ENCODE measurements around the gene SNX12.
A peak's percentile ranks its signal among the peaks of the same experiment; 100 is the strongest.

Gene SNX12

GRCh38 chrX:71070531-71070930 is 2.4 kb upstream of the SNX12 start:
- DNase-seq (ENCODE audit: low read depth, low spot score), result no peak
- no peak overlapping the region for H3K4me3 ChIP-seq (ENCODE audit: low read depth, low read length)
- in situ Hi-C loops (cut with HindIII; ENCODE audit: low sequenced_read_pairs), result no loop called here
- TF ChIP-seq CTCF (IDR thresholded peaks at IDR 0.05; ENCODE audit: low read depth, low read length), result no peak

- in situ Hi-C loops (cut with HindIII; ENCODE audit: low sequenced_read_pairs), result no loop called here
- DNase-seq (ENCODE audit: low read depth, low spot score), result no peak
- H3K4me3 ChIP-seq (ENCODE audit: low read depth, low read length), result peak overlapping the region; percentile 72
- TF ChIP-seq CTCF (IDR thresholded peaks at IDR 0.05; ENCODE audit: low read depth, low read length), result no peak
Measured at GRCh38 chrX:71067712-71068043, 456 bp downstream of the SNX12 start.

GRCh38 chrX:71067089-71067488 is 1.0 kb downstream of the SNX12 start:
- TF ChIP-seq CTCF (IDR thresholded peaks at IDR 0.05; ENCODE audit: low read depth, low read length), result no peak
- in situ Hi-C loops (cut with HindIII; ENCODE audit: low sequenced_read_pairs), result no loop called here
- peak overlapping the region; percentile 72 for H3K4me3 ChIP-seq (ENCODE audit: low read depth, low read length)
- DNase-seq (ENCODE audit: low read depth, low spot score), result no peak

- in situ Hi-C loops (cut with HindIII; ENCODE audit: low sequenced_read_pairs), result no loop called here
- DNase-seq (ENCODE audit: low read depth, low spot score), result no peak
- TF ChIP-seq CTCF (IDR thresholded peaks at IDR 0.05; ENCODE audit: low read depth, low read length), result no peak
- H3K4me3 ChIP-seq (ENCODE audit: low read depth, low read length), result no peak overlapping the region
Measured at GRCh38 chrX:71060127-71060526, 8.0 kb downstream of the SNX12 start.

- in situ Hi-C loops (cut with HindIII; ENCODE audit: low sequenced_read_pairs), result no loop called here
- no peak for DNase-seq (ENCODE audit: low read depth, low spot score)
- TF ChIP-seq CTCF (IDR thresholded peaks at IDR 0.05; ENCODE audit: low read depth, low read length), result no peak
- H3K4me3 ChIP-seq (ENCODE audit: low read depth, low read length), result no peak overlapping the region
Measured at GRCh38 chrX:71057848-71058530, 10.1 kb downstream of the SNX12 start.

GRCh38 chrX:71056867-71057266 is 11.3 kb downstream of the SNX12 start:
- DNase-seq (ENCODE audit: low read depth, low spot score), result no peak
- in situ Hi-C loops (cut with HindIII; ENCODE audit: low sequenced_read_pairs), result no loop called here
- TF ChIP-seq CTCF (IDR thresholded peaks at IDR 0.05; ENCODE audit: low read depth, low read length), result no peak
- no peak overlapping the region for H3K4me3 ChIP-seq (ENCODE audit: low read depth, low read length)
